OCI-LY3 (cell line): ENCODE data around the gene EIF4A3.
A peak's percentile ranks its signal among the peaks of the same experiment; 100 is the strongest.

Experiments used
- H2AFZ ChIP-seq: fragments of 200-600, 300-600 bp; shearing (Covaris generic); 2 replicates; pipeline ENCODE4 v1.6.0; 2014; ENCODE audit warnings: antibody characterized with exemption, low read depth, low read length
- H3K27ac ChIP-seq: fragments of 200-600, 300-600 bp; sonication (generic); 2 replicates; pipeline ENCODE4 v1.5.1; 2014; ENCODE audit warnings: mild to moderate bottlenecking, low read length, moderate library complexity, mixed read lengths
- H3K27me3 ChIP-seq: fragments of 200-600, 300-600 bp; sonication (generic); 2 replicates; pipeline ENCODE4 v1.6.1; 2014; ENCODE audit warnings: low read depth, low read length, mixed read lengths
- H3K36me3 ChIP-seq: fragments of 200-600, 300-600 bp; sonication (generic); replicated peaks from 2 replicates; pipeline ENCODE3; 2014; ENCODE audit warnings: low read depth, low read length, mixed read lengths
- H3K4me1 ChIP-seq: fragments of 300-600, 200-600 bp; sonication (generic); 2 replicates; pipeline ENCODE4 v1.6.1; 2014; ENCODE audit warnings: low read length, mixed read lengths
- H3K4me2 ChIP-seq: fragments of 200-600, 300-600 bp; sonication (generic); 2 replicates; pipeline ENCODE4 v1.6.1; 2014; ENCODE audit warnings: low read length, mixed read lengths
- H3K4me3 ChIP-seq: fragments of 300-600, 200-600 bp; sonication (generic); 2 replicates; pipeline ENCODE4 v1.5.1; 2014; ENCODE audit warnings: antibody characterized with exemption, mild to moderate bottlenecking, low read length, moderate library complexity
- H3K79me2 ChIP-seq: fragments of 300-600, 200-600 bp; shearing (Covaris generic); 2 replicates; pipeline ENCODE4 v1.6.1; 2014; ENCODE audit warnings: mild to moderate bottlenecking, low read length, mixed read lengths
- H3K9ac ChIP-seq: fragments of 300-600, 200-600 bp; shearing (Covaris generic); 2 replicates; pipeline ENCODE4 v1.6.0; 2014; ENCODE audit warnings: mild to moderate bottlenecking, low read length, moderate library complexity
- H3K9me3 ChIP-seq: fragments of 200-600, 300-600 bp; shearing (Covaris generic); 2 replicates; pipeline ENCODE4 v1.6.1; 2014; ENCODE audit warnings: low read length, mixed read lengths; ENCODE audit not compliant: insufficient read depth
- H4K20me1 ChIP-seq: fragments of 200-600, 300-600 bp; sonication (generic); 2 replicates; pipeline ENCODE4 v1.6.1; 2016; ENCODE audit warnings: low read length, mixed read lengths; ENCODE audit not compliant: insufficient read depth
- CTCF ChIP-seq: fragments of 200-600, 300-600 bp; sonication (generic); IDR thresholded peaks from 2 replicates; pipeline ENCODE4 v1.5.1; 2014; ENCODE audit warnings: antibody characterized with exemption, low read length, low read depth
- EZH2phosphoT487 ChIP-seq: fragments of 200-600 bp; shearing (Covaris generic); IDR thresholded peaks from 2 replicates; pipeline ENCODE4 v1.6.1; 2018; ENCODE audit warnings: antibody characterized with exemption, mixed run types, low read depth

The EIF4A3 gene

GRCh38 chr17:80147035-80147822 lies at the start of gene EIF4A3:
Gene EIF4A3, minus strand, starts transcription at chr17:80147128. Its CDS starts 167 bp downstream, at chr17:80146961.
- Histone ChIP-seq H3K9ac (peak within 1 kb of the TSS; percentile 95), H3K4me2 (peak within 1 kb of the TSS; percentile 100), H3K79me2 (peaks cover 59% of the 10 kb centered on the region), H3K27ac (peak within 1 kb of the TSS; percentile 54), H3K4me3 (peak within 1 kb of the TSS; percentile 95), H3K27me3 (no peaks in the 10 kb centered on the region), H4K20me1 (peaks cover 18% of the 10 kb centered on the region), H3K4me1 (peaks cover 17% of the 10 kb centered on the region), H2AFZ (peak within 1 kb of the TSS; percentile 89), H3K9me3 (no peaks in the 10 kb centered on the region), H3K36me3 (peaks cover 23% of the 10 kb centered on the region)
- TF ChIP-seq CTCF = no peak
- no peak for TF ChIP-seq EZH2phosphoT487

DNA sequence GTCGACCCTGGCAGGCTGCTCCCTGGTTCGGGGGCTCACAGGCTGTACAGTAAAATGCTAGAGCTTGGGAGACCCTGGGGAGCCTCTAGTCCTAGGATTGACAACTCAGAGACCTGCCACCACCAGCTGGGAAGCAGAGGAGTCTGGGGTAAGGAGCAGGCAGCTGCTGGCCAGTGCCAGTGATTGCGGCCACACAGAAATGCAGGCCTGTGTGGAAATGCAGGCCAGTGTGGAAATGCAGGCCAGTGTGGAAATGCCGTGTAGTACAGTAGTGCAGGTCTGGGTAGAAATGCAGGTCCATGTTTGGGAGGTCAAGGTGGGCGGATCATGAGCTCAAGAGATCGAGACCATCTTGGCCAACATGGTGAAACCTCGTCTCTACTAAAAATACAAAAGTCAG lies 49.7 kb upstream of the EIF4A3 start:
- H3K4me1 ChIP-seq = no peaks in the 10 kb centered on the region
- H3K4me3 ChIP-seq = no peak overlapping the region
- no peaks in the 10 kb centered on the region for H4K20me1 ChIP-seq
- no peaks in the 10 kb centered on the region for H3K27me3 ChIP-seq
- no peak overlapping the region for H3K4me2 ChIP-seq
- no peak overlapping the region for H2AFZ ChIP-seq
- H3K79me2 ChIP-seq = no peaks in the 10 kb centered on the region
- H3K9ac ChIP-seq = no peak overlapping the region
- no peaks in the 10 kb centered on the region for H3K36me3 ChIP-seq
- no peak overlapping the region for H3K27ac ChIP-seq
- no peaks in the 10 kb centered on the region for H3K9me3 ChIP-seq
- TF ChIP-seq CTCF = no peak
- TF ChIP-seq EZH2phosphoT487 = no peak

DNA sequence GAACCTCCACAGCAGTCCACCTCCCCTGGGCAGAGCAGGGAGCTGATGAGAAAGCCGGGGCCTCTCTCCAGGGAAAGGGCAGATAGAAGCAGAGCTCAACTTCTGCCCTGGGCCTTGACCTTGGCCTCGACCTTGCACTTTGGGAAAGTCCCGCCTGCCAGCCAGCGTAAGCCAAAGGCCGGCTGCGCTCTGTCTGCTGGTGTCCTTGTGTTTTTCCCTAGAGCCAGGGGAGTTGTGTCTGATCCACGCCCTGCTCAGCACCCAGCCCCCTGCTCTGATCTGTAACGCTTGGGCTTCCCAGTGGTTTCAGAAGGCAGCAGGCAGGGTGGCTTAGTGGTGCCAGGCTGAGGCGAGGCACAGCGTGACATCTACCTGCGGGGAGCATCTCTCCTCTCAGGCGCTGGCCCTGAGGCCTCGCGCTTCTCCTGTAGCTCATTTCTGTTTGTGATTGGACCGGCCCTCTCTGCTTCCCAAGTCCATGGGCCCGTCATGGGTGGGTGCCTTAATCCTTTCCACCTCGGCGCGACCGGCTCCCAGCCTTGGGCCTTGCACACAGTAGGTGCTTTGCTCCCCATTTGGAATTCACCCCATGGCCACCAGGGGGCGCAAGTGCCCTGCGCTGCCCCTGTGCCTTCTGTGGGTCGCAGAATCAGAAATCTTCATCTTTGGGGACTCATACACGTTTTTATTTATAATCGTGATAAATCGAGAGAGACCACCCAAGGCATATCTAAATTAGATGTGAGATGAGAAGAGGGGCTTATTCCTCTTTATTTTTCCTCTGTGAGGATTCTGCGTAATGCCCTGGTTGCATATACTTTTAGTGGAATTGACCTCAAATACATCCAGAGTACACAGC lies 49.0 kb upstream of the EIF4A3 start:
- Histone ChIP-seq H2AFZ (no peak overlapping the region), H3K9ac (no peak overlapping the region)
- TF ChIP-seq CTCF (peak; percentile 95), EZH2phosphoT487 (no peak)

DNA sequence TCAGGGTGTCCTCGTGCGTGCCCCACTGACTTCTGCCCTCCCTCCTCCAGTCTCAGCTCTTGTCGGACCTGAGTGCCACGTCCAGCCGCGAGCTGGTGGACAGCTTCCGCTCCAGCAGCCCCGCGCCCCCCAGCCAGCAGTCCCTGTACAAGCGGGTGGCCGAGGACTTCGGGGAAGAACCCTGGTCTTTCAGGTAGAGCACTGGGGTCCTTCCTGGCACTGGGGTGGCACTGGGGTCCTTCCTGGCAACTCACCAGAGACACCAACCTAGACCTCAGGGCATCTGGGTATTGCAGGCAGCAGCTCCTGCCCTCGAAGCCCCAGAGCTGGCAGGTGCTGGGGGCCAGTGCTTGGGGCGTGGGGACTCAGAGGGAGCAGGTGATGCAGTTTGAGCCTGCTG lies 48.2 kb upstream of the EIF4A3 start:
- no peak overlapping the region for H2AFZ ChIP-seq

More for the DNA sequence above, 49.0 kb upstream of the EIF4A3 start:
- H3K36me3 ChIP-seq = no peaks in the 10 kb centered on the region
- H3K4me1 ChIP-seq = no peaks in the 10 kb centered on the region
- H3K9me3 ChIP-seq = no peaks in the 10 kb centered on the region
- no peaks in the 10 kb centered on the region for H4K20me1 ChIP-seq
- H3K27me3 ChIP-seq = no peaks in the 10 kb centered on the region
- H3K79me2 ChIP-seq = no peaks in the 10 kb centered on the region
- H3K27ac ChIP-seq = no peak overlapping the region
- H3K4me3 ChIP-seq = no peak overlapping the region
- H3K4me2 ChIP-seq = no peak overlapping the region

More for the DNA sequence above, 48.2 kb upstream of the EIF4A3 start:
- no peaks in the 10 kb centered on the region for H3K36me3 ChIP-seq
- no peaks in the 10 kb centered on the region for H3K27me3 ChIP-seq
- TF ChIP-seq EZH2phosphoT487 (no peak), CTCF (no peak)
- no peaks in the 10 kb centered on the region for H3K4me1 ChIP-seq
- no peaks in the 10 kb centered on the region for H4K20me1 ChIP-seq
- no peak overlapping the region for H3K9ac ChIP-seq
- no peak overlapping the region for H3K27ac ChIP-seq
- H3K4me3 ChIP-seq = no peak overlapping the region
- H3K79me2 ChIP-seq = no peaks in the 10 kb centered on the region
- no peak overlapping the region for H3K4me2 ChIP-seq
- H3K9me3 ChIP-seq = no peaks in the 10 kb centered on the region
